Body of pancreas (tissue), 4 donors: ENCODE results near the gene LDLRAD3.

ENCODE experiments used
- POLR2A ChIP-seq, 3 donors: fragments of 450-650 bp; IDR thresholded peaks; one replicate each; pipeline ENCODE4 v1.6.1; 2016; ENCODE audit warnings: antibody characterized with exemption in 3 of 3, mild to moderate bottlenecking in 2 of 3
- TF ChIP-seq, protein P1 (sequence below), 7 experiments: fragments of 450-650 bp in 4 of 7; fragments of 200-600 bp in 3 of 7; sonication (generic) in 3 of 7; IDR thresholded peaks; one replicate each; pipeline ENCODE4 v1.5.1; 2016 to 2019; ENCODE audit warnings: antibody characterized with exemption in 7 of 7

DNA sequence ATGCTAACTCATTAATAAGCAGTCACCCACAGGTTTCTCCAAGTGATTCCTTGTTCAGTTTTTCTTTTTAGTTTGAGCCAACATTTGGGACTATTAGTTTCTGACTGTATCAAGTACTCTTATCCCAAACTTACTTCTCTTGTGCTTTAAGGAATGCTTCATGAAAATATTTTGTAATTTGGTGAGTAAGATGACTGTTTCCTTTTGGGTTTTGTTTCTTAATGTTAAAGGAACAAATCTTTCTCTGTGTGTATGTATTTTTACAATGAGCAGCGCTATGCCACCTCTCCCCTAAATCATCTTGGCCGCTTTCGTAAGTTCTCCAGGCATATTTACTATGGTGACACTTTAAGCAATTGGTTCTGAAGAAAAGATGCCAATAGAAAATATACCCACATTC, 72.4 kb downstream of the LDLRAD3 start:
- TF ChIP-seq, protein P1, sequence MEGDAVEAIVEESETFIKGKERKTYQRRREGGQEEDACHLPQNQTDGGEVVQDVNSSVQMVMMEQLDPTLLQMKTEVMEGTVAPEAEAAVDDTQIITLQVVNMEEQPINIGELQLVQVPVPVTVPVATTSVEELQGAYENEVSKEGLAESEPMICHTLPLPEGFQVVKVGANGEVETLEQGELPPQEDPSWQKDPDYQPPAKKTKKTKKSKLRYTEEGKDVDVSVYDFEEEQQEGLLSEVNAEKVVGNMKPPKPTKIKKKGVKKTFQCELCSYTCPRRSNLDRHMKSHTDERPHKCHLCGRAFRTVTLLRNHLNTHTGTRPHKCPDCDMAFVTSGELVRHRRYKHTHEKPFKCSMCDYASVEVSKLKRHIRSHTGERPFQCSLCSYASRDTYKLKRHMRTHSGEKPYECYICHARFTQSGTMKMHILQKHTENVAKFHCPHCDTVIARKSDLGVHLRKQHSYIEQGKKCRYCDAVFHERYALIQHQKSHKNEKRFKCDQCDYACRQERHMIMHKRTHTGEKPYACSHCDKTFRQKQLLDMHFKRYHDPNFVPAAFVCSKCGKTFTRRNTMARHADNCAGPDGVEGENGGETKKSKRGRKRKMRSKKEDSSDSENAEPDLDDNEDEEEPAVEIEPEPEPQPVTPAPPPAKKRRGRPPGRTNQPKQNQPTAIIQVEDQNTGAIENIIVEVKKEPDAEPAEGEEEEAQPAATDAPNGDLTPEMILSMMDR (IDR thresholded peaks at IDR 0.05) = no peak
- no peak for TF ChIP-seq POLR2A (IDR thresholded peaks at IDR 0.05)
